IMR-90 (cell line): ENCODE data around the gene TMEM179. TPM values are rescaled to one million over a fixed set of nuclear protein-coding genes. Genes with fewer than 3 reads are reported as not detected.

Source experiments
- CHD1 ChIP-seq: IDR thresholded peaks from 2 replicates; pipeline ENCODE4 v1.6.1; 2012; ENCODE audit warnings: low read depth, low read length, improper control_type of control experiment
- CTCF ChIP-seq: conservative IDR thresholded peaks from 2 replicates; pipeline ENCODE4 v1.5.1; 2012; ENCODE audit warnings: mild to moderate bottlenecking, low read depth, low read length, improper control_type of control experiment
- NFE2L2 ChIP-seq: fragments of 150-350 bp; IDR thresholded peaks from 2 replicates; pipeline ENCODE4 v1.6.1; 2016; ENCODE audit warnings: low read depth, mild to moderate bottlenecking, low read length
- polyA plus RNA-seq, 3 experiments: library from polyadenylated mRNA; depleted of rRNA; stranded (reverse); fragments of >200 nt; gene quantifications; 2 replicates each; pipeline ENCODE4 v1.2.3, GENCODE V29; 2012; ENCODE audit warnings: low replicate concordance in 1 of 3
- total RNA-seq: library from RNA; depleted of rRNA; stranded (reverse); fragments of >200 nt; gene quantifications from 2 replicates; pipeline ENCODE4 v1.2.3, GENCODE V29; 2012

Gene TMEM179
- total and polyA plus RNA-seq, 2 of the 4 experiments (the other 2 are of a cell fraction), result not detected

GRCh38 chr14:104550340-104550860 lies 54.2 kb downstream of the TMEM179 start (continued):
- TF ChIP-seq CTCF, result no peak
- no peak for TF ChIP-seq NFE2L2
- no peak for TF ChIP-seq CHD1
